Inflammatory macrophage treated with lipopolysaccharide for 4 hours (primary cell): ENCODE data around the gene GPC3.
"Not testable (repeated sequence)": the region's sequence is repeated elsewhere in the genome, so short reads cannot be mapped to it uniquely, and the experiment has no call there.

Experiments
- DNase-seq: peaks from one replicate; pipeline ENCODE4 v3.0.0-alpha.2; 2020

GPC3 gene

GRCh38 chrX:133638285-133638684 lies 347.1 kb downstream of the GPC3 start:
- DNase-seq: no peak

GRCh38 chrX:133637765-133638164 lies 347.6 kb downstream of the GPC3 start:
- DNase-seq: no peak

DNA sequence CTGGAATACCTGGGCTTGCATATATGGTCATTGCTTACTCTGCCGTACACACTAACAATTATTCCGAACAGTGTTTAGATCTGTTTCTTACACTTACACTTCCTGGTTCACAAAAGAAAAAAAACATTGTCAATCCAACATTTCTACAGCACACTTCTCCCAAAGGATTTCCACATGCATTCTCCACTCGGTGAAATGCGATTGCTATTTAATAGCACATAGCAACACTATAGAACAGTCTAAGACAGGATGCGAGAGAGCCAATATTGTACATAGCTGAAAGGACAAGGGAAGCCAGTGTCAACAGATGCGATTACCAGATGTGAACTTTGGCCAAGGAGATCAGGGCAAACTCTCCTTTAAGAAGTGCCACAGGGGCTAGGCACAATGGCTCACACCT lies 349.4 kb downstream of the GPC3 start:
- no peak for DNase-seq

- no peak for DNase-seq
Measured at GRCh38 chrX:133634416-133634815, 351.0 kb downstream of the GPC3 start.

- no peak for DNase-seq
Measured at GRCh38 chrX:133633950-133634349, 351.4 kb downstream of the GPC3 start.

GRCh38 chrX:133633162-133633561 lies 352.2 kb downstream of the GPC3 start:
- DNase-seq: no peak

GRCh38 chrX:133630362-133630761 lies 355.0 kb downstream of the GPC3 start:
- no peak for DNase-seq

DNA sequence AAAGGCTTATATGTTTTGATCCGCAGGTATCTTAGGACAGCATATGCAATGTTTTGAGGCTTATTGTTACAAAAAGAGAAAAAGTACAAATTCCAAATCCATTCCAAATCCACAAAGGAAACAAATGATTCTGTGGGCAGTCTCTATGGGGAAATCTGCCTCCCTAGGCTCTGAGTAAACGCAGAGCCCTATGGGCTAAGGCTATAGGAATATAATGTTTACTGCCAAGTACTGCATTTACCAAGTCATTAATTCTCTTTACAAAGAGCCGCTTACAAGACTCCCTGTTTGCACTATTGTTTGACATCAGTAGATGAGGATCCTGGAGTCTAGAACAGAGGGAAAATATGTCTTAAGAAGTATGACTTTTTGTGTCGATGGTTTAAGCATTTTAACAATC lies 357.7 kb downstream of the GPC3 start:
- DNase-seq: no peak

GRCh38 chrX:133621384-133621783 lies 364.0 kb downstream of the GPC3 start:
- not testable (repeated sequence) for DNase-seq

DNA sequence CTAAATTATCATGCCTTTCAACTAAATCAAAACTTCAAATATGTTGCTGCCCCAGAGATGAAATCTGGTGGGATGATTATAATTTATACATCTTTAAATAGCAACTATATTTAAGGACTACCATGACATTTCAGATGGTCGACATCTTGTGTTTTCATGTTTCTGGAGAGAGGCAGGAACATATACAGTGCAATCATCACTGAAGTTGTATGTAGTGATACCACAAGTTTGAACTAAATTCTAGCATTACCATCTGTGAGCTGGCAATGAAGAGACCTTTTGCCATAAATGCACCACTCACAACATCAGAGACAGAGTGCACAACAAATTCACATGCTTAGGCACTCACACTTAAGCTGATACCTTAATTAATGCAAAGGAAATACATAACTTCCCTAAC lies 373.7 kb downstream of the GPC3 start:
- DNase-seq: no peak

DNA sequence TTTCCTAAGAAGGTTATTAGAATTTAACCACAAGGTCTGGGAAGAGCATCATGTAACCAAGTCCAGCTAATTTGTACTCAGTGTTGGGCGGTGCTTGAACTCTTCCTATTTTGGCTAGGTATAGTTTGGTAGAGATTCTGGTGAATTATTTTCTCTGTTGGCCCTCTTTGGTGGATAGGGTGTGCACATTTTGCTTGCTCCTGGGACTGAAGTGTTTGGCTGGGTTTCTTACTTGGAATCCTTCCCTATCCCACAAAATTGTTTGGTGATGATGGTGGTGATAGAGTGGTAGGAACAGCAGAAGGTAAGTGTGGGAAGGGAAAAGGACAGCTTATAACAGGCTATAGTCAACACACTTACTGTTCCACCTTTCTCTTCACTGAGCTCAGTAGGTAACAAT lies 375.3 kb downstream of the GPC3 start:
- no peak for DNase-seq

DNA sequence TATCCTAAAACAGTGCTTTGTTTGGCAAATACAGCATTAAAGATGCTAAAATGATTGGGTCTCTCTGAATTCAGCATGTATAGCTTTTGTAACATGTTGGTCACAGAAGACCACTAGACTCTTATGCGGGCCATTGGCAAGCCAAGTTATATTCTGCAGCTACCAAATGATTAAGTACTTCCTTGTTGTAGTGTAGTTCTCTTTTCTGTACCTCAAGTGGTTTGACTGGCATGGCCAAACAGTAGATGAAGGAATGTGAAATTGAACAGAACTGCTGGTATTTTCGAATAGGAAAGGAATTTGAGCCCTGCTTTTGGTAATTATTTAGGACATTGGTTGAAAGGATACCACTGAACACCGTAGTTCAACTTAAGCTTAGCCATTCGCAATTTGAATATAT lies 376.2 kb downstream of the GPC3 start:
- DNase-seq: peak; percentile 20

- DNase-seq: peak; percentile 75
Measured at GRCh38 chrX:133608406-133608805, 377.0 kb downstream of the GPC3 start.

DNA sequence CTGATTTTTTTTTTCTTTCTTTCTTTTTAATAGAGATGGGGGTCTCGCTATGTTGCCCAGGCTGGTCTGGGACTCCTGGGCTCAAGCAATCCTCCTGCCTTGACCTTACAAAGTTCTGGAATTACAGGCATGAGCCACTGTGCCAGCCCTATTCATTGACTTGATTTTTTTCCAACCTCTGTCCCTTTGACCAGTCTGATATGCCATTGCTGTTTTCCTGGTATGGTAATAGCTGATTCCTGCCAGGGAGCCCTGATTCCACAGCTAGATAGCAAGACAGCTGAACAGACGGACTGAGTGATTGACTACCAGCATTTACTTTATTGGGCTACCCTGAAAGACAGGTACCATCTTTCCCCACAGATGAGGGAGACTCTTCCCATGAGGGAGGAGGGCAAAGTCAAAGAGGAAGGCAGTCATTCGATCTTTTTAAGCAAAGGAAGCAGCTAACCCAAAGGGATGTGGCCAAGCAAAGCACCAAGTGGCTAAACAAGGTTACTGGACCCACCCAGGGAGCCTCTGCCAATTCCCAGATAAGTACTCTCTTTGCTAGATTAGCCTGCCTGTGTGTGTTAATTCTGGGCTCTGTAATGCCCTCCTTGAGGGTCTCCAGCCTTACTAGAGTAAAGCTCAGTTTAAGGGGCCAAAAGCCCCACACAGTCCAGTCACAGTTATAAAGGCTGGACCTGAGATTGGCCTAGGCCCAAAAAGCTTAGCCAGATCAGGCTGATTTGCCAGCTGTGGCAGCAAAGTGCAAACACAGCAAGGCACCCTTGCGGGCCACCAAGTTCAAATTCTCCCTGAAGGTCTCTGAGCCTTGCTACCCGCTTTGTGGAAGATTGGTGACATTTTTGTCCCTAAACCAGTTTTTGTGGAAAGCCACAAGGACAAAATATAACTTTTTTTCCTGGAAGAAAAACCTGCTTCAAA lies 377.7 kb downstream of the GPC3 start:
- no peak for DNase-seq

DNA sequence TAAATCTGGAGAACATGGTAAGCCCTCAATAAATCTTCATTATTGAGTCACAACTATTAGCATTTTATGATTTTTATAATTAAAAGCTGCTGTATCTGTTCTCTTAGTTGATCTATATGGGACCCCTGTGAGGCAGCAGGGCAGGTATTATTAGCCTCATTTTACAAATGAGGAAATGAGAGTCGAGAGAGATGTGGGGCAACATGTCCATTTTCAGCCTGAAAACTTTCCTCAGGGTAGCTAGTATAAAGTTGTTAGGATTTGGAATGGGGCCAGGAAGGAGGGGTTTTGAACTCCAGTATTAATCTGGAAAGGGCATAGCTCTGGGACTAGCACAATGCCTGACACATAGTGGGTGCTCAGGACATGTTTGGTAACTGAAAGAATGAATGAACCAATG lies 378.4 kb downstream of the GPC3 start:
- DNase-seq: peak; percentile 17

- DNase-seq: no peak
Measured at GRCh38 chrX:133604801-133605200, 380.6 kb downstream of the GPC3 start.

DNA sequence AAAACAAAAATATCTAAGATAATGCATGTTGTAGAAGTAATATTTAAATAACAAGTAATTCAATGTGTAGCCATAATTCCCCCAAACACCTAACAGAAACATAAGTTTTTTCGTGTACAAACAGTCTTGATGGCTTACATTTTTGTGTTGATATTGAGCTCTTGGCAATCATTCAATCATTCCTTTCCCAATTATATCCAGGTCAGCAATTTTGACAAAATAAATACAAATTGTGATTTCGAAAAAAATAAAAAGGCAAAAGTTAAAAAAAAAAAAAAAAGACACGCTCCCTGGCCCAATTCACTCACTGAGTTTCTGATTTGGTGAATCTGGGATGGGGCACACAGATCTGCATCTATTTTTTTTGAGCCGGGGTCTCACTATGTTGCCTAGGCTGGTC lies 382.5 kb downstream of the GPC3 start:
- DNase-seq: no peak

GRCh38 chrX:133601116-133601515 lies 384.3 kb downstream of the GPC3 start:
- no peak for DNase-seq

- DNase-seq: no peak
Measured at GRCh38 chrX:133600536-133600935, 384.9 kb downstream of the GPC3 start.

GRCh38 chrX:133598601-133599335 lies 386.6 kb downstream of the GPC3 start:
- DNase-seq: peak; percentile 76

GRCh38 chrX:133594156-133594555 lies 391.2 kb downstream of the GPC3 start:
- peak; percentile 81 for DNase-seq

- DNase-seq: no peak
Measured at GRCh38 chrX:133593531-133593930, 391.9 kb downstream of the GPC3 start.

DNA sequence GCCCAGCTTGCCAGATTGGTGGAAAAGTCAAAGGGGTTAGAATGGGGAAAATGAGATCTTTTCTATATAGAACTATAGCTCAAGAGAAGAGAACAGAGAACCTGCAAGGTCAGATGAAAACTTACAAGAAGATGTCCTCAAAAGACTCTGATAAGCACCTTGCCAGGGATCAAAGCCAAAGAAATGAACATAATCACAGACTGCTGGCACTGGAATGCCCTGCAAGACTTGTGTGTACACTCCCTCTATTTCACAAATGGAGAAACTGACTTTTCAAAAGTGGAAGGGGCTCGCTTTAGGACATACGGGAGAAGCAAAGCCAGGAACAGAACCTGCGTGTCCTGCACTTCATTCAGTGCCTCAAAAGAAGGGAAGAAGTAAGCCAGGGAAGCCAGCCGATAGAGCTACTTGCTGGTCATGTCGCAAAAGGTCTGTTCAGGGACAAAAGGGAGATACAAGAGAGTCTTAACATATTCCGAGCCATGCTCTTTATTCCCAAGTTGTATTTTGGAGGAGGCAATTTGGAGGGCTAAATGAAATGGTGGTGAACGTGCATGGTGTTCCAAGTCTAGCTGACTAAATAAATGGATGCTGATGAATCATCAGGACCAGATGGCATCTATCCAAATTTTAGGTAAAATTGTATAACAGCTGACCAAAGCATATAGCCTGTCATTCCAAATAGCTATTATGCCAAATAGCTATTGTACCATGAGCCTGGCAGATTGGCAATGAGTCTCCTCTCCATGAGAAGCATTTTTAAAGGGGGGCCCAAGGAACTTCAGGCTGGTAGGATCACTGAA lies 394.5 kb downstream of the GPC3 start:
- no peak for DNase-seq
